NCI-H345 (cell line): Measurements from ENCODE around the gene ZNF8.
"Not testable (repeated sequence)": the region's sequence is repeated elsewhere in the genome, so short reads cannot be mapped to it uniquely, and the experiment has no call there.

ENCODE experiments used
- DNase-seq: peaks from one replicate; lab custom pipeline; 2025; lab: John Stamatoyannopoulos, UW

Gene ZNF8

DNA sequence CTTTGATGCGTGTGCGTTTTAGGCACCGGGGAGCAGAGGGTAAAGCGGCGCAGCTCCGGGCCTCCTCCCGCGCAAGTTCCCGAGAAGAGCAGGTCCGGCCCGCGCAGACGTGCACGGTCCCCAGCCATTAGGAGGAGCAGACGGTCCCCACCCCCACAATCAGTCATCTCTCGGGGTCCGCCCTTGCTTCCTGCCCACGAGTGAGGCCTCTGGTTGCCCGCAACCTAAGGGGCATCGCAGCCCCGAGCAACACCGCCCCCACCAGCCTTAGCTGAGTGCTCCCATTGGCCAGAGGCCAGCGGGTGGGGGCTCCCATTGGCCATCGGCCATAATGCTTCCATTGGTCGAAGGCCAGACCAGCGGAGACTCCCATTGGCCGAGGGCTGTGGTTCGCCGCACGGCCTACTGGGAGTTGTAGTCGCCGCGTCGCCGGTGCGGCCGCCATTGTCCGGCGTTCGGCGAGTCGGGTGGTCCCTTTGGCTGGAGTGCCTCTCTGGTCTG lies at the start of gene ZNF8:
TSS of gene ZNF8 (plus strand) at position 415 of the 501 bp plus-strand sequence. CDS start 127 bp downstream, outside the sequence.
- peak; percentile 95 for DNase-seq

DNA sequence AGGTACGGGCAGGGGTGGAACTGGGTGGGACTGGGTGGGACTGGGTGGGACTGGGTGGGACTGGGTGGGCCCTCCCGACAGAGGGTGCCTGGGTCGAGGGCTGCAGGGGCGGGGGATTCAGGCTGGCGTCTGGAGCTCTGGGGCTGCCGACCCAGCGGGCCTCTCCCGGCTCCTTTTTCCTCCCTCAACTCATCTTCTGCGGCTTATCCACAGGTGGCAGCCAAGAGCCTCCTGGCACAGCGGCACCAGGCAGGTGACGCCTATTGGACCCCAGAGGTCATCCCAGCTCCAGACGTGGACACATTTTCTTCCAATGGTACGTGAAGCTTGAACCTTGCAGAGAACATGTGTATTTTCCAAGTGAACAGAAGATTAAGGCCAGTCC lies 49.5 kb upstream of the ZNF8 start:
- no peak for DNase-seq

DNA sequence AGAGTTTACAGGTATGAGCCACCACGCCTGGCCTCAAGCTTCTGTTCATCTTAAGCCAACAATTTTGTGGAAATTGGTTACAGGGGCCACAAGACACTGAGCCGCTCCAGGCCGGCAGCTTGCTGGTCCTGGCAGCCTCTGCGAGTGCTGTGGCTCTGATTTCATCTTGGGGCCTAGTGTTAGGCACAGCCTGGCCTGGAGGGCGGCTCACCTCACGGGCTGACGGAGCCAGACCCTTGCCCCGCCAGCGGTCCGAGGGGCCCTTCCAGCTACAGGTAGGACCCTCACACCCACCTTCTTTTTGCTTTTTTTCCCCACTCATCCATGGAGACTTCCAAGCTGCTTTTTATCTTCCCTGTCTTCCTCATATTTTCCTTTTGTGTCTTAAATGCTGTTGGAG lies 41.4 kb upstream of the ZNF8 start:
- DNase-seq, result no peak

DNA sequence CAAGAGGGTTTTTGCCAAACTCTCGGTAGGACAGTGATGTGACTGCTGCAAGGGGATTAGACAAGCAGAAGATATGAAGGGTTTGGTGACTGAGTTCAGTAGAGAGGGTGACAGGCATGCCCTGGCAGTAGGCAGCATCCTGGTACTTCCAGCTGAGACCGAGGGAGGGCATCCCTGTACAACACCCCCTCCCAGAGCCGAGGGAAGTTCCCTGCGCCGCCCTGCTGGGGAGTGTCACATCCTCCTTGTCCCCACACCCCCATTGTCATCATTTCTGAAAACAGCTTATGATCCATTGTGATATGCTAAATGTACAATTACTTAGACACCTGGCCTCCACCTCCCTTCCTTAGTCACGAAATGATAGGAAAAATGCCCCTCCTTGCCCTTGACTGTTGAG lies 35.4 kb upstream of the ZNF8 start:
- DNase-seq, result no peak

DNA sequence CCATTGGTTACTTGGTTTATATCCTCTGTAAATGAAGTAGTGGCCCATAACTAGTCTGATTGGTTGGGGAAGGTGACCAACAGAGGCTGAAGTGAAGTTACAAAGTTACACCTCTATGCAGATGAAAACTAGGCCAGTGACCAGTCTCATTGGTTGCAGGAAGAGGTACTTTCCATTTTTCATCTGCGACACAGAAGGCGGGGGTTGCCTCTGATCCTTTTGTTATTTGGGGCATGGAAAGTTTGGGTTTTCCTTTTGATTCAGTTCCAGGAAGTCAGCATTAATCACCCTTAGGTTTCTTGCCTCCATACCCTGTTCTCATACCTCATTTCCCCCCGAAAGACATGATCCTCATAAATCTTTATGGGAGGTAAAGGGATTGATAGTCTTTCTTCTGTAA lies 29.9 kb upstream of the ZNF8 start:
- no peak for DNase-seq

DNA sequence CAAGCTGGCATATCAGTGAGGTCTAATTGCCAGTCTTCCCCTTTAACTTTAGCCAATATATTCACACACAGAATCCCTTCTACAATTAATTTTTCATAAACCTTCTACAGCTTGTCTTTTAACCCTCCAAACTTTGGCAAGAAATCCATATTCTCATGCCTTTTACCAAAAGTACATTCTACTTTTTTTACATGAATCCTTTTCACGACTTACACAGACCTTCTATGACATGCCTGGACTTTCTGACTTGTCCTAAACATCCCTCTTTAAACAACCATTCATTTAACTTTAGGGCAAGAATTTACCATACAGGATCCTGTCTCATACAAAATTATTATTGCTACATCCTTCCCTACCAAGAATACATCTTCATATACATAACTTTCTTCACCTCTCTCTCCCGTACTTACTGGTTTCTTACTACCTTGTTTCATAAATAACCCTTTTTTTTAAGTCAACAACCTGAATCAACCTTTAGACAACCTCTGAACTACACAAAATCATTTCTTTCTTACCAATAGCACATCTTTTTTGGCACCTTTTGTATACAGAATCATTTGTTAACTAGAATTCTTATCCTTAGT lies 26.6 kb upstream of the ZNF8 start:
- no peak for DNase-seq

DNA sequence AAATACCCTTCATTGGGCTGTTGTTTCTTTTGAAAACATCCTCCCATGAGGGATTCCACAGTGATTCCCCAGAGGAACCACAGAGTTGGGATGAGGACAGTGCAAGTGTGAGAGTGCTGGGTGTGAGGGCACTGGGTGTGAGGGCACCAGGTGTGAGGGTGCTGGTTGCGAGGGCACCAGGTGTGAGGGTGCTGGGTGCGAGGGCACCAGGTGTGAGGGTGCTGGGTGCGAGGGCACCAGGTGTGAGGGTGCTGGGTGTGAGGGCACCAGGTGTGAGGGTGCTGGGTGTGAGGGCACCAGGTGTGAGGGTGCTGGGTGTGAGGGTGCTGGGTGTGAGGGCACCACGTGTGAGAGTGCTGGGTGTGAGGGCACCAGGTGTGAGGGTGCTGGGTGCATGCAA lies 20.5 kb upstream of the ZNF8 start:
- DNase-seq, result not testable (repeated sequence)

DNA sequence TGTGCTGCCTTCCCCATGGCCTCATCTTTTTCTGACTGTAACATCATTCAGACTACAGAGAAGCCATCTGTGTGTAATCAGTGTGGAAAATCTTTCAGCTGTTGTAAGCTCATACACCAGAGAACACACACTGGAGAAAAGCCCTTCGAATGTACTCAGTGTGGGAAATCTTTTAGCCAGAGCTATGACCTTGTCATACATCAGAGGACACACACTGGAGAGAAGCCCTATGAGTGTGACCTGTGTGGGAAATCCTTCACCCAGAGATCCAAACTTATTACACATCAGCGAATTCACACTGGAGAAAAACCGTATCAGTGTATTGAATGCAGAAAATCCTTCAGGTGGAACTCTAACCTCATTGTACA lies 17.2 kb upstream of the ZNF8 start:
- DNase-seq, result no peak

DNA sequence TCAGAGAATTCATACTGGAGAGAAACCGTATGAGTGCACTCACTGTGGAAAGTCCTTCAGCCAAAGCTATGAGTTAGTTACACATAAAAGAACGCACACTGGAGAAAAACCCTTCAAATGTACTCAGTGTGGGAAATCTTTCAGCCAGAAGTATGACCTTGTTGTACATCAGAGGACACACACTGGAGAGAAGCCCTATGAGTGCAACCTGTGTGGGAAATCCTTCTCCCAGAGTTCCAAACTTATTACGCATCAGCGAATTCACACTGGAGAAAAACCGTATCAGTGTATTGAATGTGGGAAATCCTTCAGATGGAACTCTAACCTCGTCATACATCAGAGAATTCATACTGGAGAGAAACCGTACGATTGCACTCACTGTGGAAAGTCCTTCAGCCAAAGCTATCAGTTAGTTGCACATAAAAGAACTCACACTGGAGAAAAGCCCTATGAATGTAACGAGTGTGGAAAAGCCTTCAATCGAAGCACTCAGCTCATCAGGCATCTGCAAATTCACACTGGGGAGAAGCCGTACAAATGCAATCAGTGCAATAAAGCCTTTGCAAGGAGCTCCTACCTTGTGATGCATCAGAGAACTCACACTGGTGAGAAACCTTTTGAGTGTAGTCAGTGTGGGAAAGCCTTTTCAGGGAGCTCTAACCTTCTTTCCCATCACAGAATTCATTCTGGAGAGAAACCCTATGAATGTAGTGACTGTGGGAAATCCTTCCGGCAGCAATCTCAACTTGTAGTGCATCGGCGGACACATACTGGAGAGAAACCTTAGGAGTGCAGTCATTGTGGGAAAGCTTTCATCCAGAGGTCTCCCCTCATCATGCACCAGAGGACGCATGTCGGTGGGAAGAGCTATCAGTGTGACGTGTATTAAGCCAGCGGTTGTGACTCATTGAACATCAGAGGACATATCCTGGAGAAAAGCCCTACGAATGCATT lies 16.5 kb upstream of the ZNF8 start:
- DNase-seq, result no peak

DNA sequence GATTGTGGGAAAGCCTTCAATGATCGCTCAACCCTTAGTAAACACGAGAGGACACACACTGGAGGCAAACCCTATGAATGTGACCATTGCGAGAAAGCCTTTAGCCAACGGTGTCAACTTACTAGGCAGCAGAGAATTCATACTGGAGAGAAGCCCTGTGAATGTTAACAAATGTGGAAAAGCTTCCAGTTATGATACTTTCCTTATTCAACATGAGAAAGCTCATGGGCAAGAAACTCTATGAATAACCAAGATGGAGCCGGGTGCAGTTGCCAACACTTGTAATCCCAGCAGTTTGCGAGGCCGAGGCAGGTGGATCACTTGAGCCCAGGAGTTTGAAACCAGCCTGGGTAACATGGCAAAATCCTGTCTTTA lies 15.8 kb upstream of the ZNF8 start:
- no peak for DNase-seq

DNA sequence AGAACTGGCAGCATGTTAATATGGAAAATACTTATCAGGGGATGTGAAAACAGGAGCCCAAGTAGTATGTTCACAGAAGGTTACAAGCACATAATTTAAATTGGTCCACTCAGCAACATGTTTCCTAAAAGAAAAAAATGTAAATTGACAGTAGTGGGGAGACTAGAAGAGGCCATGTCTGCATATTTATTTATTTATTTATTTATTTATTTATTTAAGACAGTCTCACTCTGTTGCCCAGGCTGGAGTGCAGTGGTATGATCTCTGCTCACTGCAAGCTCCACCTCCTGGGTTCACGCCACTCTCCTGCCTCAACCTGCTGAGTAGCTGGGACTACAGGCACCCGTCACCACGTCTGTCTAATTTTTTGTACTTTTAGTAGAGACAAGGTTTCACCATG lies 13.7 kb upstream of the ZNF8 start:
- no peak for DNase-seq

DNA sequence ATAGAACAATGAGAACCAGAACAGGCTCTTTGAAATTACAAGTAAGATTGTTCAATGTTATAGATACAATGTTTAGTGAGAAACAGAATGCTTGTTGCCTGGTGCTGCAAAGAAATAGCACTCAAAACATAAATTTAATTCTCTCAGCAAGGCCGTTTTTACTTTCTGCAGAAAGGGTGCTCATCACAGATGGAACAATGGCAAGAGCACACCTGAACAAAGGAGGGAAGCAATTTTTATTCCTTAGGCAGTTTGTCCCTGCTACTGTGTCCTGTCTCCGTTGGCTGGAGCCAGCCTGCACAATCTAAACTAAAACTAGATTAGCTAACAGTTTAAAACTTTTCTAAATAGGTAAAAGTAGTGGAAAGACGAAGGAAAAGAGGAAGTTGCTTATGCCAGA lies 10.4 kb upstream of the ZNF8 start:
- DNase-seq, result no peak

DNA sequence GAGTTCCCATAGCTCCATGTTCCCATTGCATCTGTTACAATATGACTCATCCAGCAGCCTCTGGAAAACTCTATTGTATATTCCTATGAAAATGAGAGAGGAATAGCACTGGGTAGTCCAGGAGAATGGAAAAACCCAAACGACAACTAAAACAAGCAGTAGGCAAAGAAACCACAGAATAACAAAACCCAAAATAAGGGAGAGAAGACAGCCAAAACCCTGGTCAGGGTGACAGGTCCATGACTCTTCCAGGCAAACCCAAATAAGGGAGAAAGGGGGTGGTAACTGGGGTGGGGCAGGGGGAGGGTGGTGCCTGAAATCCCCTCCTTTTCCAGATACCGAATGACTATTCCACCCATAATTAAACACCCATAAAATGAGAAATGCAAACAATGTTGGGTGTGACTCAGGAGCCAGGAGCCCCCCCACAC lies 4.0 kb upstream of the ZNF8 start:
- no peak for DNase-seq

DNA sequence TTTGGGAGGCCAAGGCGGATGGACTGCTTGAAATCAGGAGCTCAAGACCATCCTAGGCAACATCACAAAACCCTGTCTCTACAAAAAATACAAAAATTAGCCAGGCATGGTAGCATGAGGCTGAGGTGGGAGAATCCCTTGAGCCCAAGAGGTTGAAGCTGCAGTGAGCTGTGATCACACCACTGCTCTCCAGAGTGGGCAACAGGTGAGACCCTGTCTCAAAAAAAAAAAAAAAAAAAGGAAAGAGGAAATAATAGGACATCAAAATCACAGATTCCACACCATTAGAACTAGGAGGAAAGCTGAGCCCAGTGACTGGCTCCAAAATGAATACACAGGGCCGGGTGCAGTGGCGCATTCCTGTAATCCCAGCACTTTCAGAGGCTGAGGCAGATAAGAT lies 3.2 kb upstream of the ZNF8 start:
- no peak for DNase-seq

DNA sequence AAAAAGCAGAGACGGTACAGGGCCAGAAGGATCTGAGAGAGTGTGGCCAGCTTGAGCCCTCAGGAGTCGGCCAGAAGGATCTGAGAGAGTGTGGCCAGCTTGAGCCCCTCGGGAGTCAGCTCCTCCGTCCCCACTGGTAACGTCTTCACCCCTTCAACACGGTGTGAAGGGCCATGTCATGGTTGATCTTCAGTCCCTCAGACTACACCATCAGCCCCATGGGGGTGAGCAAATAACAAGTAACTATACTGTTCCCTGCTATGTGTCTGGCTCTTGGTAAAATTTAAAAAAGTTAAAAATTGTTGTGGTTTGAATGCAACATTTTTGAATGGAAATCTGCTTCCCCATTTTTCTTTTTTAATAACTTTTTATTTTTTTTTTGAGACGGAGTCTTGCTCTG lies 1.6 kb upstream of the ZNF8 start:
- DNase-seq, result no peak

DNA sequence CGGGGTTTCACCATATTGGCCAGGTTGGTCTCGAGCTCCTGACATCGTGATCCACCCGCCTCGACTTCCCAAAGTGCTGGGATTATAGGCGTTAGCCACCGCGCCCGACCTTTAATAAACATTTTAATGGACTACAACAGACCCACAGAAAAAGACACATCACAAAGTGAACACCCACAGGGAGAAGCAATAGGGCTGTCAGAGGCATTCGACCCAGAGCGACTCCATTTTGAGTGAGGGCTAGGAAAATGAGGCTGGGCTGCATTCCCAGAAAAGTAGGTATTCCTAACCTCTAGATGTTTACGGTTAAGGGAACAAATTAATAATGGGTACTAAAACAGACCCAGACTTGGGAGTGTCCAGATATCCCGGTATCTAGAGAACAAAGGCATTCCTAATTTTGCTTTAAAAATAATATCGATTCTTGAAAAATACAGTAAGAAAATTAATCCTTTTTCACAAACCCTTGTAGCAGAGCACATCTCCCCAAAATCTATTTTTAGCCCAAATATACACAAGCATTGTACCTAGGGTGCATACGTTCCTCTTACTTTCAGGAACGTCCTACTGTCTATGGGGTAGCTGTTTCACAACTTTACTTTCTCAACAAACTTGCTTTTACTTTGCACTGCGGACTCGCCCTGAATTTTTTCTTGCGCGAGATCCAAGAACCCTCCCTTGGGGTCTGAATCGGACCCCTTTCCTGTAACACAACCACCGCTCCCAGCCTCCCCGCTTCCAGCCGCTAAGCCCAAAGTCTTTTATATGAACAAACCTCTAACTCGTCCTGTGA lies 811 bp upstream of the ZNF8 start:
- no peak for DNase-seq

DNA sequence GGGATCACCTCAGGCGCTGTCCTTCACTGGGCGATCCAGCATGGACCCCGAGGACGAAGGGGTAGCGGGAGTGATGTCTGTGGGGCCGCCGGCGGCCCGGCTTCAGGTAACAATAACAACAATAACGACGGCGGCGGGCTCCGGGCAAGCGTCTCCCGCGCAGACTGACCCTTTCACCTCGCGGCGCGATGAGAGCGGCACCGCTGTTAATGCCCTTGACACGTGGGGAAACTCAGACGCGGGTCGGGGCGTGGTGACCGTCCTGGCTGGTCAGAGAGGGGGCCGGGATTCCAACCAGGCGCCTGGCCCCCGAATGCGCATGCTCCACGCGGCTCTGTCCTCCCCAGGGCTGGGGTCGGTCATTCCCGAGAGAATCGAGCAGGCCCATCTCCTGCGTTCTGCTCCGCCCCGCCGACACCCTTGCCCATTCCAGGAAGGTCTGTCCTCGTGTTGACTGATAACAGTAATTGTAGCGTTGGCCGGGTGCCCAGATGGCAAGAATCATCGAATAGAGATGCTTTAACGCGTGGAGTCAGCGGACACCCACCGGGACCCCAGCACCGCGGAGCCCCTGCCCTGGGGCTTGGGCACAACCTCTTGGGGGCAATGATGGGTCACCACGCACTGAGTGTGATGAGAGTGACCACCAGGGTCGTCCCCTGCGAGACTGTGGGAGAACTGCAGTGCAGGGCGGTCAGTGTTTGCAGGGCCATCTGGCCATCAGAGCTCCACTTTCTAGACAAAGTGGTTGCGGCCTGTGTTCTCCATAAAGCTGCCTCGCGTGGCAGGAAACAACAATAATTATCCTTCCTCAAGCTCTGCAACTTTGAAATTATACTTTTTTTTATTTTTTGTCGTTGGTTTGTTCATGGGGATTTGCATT lies 528 bp downstream of the ZNF8 start:
- DNase-seq, result peak; percentile 48

DNA sequence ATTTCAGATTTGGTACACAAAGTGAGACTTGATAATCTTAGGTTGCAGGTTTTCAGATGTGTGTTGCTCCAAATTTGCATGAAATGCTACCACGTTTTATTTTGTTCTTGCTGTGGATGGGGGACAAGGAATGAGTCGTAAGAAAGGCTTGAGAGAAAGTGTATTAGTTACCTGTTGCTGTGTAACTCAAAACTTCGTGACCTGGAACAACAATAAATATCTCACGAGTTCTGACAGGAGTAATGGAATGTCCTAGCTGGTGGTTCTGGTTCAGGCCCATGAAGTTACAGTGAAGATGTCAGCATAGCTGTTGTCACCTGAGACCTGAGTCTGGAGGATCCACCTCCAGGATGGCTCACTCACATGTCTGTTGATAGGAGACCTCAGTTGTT lies 1.2 kb downstream of the ZNF8 start:
- DNase-seq, result no peak

DNA sequence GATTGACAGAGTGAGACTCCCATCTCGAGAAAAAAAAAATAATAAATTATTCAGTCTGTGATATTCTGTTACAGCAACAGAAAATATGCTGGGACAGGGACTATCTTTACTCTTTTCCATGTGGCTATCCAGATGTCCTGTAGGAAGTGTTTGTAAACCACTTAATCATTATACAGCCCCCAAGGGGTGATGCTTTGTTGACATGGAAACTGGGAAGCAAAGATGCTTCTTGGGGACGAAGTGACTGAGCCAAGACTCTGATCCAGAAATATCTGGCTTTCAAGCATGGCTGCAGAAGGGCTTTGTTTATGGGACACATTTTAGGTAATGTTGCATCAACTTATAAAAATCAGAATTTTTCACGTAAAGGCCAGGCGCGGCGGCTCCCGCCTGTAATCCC lies 5.4 kb downstream of the ZNF8 start:
- no peak for DNase-seq

DNA sequence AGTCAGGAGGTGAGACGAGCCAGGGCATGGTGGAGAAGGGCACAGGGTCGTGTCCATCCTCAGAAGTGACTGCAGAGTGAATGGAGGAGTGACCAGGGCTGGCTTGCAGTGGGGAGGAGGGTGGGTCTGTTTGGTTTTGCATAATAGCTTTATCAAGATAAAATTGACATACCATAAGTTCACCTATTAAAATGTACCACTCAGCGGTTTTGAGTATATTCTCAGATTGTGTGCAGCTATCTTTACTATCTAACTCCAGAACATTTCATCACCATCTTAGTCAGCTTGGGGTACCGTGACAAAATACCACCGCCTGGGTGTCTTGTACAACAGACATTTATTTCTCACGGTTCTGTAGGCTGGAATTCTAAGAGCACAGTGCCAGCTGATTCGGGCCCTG lies 13.2 kb downstream of the ZNF8 start:
- no peak for DNase-seq

DNA sequence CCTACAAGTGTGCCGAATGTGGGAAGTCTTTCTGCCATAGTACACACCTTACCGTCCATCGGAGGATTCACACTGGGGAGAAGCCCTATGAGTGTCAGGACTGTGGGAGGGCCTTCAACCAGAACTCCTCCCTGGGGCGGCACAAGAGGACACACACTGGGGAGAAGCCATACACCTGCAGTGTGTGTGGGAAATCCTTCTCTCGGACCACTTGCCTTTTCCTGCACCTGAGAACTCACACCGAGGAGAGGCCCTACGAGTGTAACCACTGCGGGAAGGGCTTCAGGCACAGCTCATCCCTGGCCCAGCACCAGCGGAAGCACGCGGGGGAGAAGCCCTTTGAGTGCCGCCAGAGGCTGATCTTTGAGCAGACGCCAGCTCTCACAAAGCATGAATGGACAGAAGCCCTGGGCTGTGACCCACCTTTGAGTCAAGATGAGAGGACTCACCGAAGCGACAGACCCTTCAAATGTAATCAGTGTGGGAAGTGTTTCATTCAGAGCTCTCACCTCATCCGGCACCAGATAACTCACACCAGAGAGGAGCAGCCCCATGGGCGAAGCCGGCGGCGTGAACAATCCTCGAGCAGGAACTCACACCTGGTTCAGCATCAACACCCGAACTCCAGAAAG lies 16.1 kb downstream of the ZNF8 start:
- DNase-seq, result no peak
